Thyroid gland (tissue), 4 donors: ENCODE data around the gene CLMP. TPM values are rescaled to one million over a fixed set of nuclear protein-coding genes. Genes with fewer than 3 reads are reported as not detected.
"Not testable (repeated sequence)": the region's sequence is repeated elsewhere in the genome, so short reads cannot be mapped to it uniquely, and the experiment has no call there.

Experiments
- DNase-seq, 2 donors: peaks; one replicate each; pipeline ENCODE4 v3.0.0-alpha.2; 2019
- H3K27ac ChIP-seq, 3 donors: fragments of 200-600 bp; sonication (generic); 1 replicate in 2 of 3; 2 replicates in 1 of 3; pipeline ENCODE4 v1.5.1; 2016 to 2019; ENCODE audit warnings: mild to moderate bottlenecking in 1 of 3, moderate library complexity in 1 of 3
- H3K27me3 ChIP-seq: fragments of 200-600 bp; sonication (generic); one replicate; pipeline ENCODE4 v1.5.1; 2019
- H3K36me3 ChIP-seq, 2 donors: fragments of 200-600 bp; sonication (generic); one replicate each; pipeline ENCODE4 v1.5.1; 2016 to 2019
- H3K4me1 ChIP-seq, 2 donors: fragments of 200-600 bp; sonication (generic); one replicate each; pipeline ENCODE4 v1.5.1; 2017 to 2019
- H3K4me3 ChIP-seq, 3 donors: fragments of 200-600 bp; sonication (generic); replicated peaks in 1 of 3; 1 replicate in 2 of 3; 2 replicates in 1 of 3; pipeline ENCODE4 v1.5.1; 2016; ENCODE audit warnings: mild to moderate bottlenecking in 1 of 3
- H3K9me3 ChIP-seq: fragments of 200-600 bp; sonication (generic); one replicate; pipeline ENCODE4 v1.5.1; 2017
- POLR2A ChIP-seq, 2 donors: fragments of 450-650 bp; IDR thresholded peaks; one replicate each; pipeline ENCODE4 v1.6.1; 2017; ENCODE audit warnings: antibody characterized with exemption in 2 of 2, mild to moderate bottlenecking in 2 of 2, moderate library complexity in 1 of 2
- WGBS, 2 donors: methylation state at CpG; one replicate each; pipeline ENCODE4 v1.1.5; 2017; 5-methylcytosine and 5-hydroxymethylcytosine counted together
- intact Hi-C: fragments of 100-400 bp; cut with DNase I; formaldehyde crosslinking; loops from one replicate; pipeline ENCODE4 v1.15.1; 2023
- total RNA-seq, 4 donors: library from RNA; depleted of rRNA; stranded (reverse); fragments of >200 nt; gene quantifications; one replicate each; pipeline ENCODE4 v1.2.3, GENCODE V29; 2016
- TF ChIP-seq, protein P1 (sequence below), 6 experiments: fragments of 200-600 bp in 3 of 6; fragments of 450-650 bp in 3 of 6; sonication (generic) in 3 of 6; IDR thresholded peaks; one replicate each; pipeline ENCODE4 v1.5.1; 2016 to 2019; ENCODE audit warnings: antibody characterized with exemption in 6 of 6, mild to moderate bottlenecking in 2 of 6, inconsistent platforms in 1 of 6, moderate library complexity in 1 of 6

CLMP gene
- total RNA-seq, 4 donors from 2014 or later: 4.9 to 13.2 (median 9.3) TPM

DNA sequence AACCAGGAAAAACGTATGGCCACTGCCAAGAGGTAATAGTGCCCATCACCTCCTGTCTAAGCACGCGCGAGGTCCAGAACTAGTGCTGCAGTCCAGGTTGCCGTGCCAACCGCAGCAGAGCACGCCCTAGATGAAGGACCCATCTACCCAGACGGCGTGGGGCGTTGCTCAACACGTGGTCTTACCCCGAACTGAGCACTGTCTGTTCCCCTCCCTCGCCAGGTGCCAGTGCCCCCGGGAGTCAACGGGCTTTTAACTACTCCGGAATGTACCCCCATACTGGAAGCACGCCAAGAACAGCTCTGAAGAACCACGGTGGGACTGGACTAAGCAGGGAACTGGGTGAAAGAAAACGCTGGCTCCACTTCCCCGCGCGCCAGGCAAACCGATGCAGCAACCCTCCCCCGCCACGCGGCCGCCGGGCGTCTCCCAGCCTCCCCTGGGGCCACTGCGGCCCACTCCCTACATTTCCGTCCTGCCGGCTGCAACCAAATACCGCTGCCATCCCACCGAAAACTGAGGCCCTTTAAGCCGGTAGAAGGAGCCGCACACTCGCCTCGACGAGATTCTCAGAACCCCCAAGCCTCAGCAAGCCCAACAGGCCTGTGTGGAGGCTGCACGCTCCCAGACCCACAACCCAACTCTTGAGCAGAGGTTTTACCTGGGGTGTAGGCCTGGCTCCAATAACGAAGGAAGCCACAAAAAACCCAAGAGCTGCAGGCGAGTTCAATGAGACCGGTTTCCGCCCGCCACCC, 133.5 kb downstream of the CLMP start, which contains the start of gene HSPA8:
Gene HSPA8 (minus strand): TSS at position 734 of the 755 bp plus-strand sequence. CDS start 812 bp downstream, outside the sequence.
- H3K4me1 ChIP-seq: peaks cover 37 to 46% of the 10 kb centered on the region in 2 donors
- TF ChIP-seq, protein P1, sequence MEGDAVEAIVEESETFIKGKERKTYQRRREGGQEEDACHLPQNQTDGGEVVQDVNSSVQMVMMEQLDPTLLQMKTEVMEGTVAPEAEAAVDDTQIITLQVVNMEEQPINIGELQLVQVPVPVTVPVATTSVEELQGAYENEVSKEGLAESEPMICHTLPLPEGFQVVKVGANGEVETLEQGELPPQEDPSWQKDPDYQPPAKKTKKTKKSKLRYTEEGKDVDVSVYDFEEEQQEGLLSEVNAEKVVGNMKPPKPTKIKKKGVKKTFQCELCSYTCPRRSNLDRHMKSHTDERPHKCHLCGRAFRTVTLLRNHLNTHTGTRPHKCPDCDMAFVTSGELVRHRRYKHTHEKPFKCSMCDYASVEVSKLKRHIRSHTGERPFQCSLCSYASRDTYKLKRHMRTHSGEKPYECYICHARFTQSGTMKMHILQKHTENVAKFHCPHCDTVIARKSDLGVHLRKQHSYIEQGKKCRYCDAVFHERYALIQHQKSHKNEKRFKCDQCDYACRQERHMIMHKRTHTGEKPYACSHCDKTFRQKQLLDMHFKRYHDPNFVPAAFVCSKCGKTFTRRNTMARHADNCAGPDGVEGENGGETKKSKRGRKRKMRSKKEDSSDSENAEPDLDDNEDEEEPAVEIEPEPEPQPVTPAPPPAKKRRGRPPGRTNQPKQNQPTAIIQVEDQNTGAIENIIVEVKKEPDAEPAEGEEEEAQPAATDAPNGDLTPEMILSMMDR (IDR thresholded peaks at IDR 0.05): peak in 2 of 6 experiments; percentile 7 to 9
- TF ChIP-seq POLR2A (IDR thresholded peaks at IDR 0.05): peak; percentile 93 to 97
- H3K4me3 ChIP-seq: peak within 1 kb of the TSS; percentile 51 to 91 (median 89)
- peak within 1 kb of the TSS; percentile 100 for H3K27ac ChIP-seq
- H3K27me3 ChIP-seq: no peaks in the 10 kb centered on the region
- intact Hi-C loops: no loop called here
- WGBS, 2 donors: 0% methylated on average over 32 to 39 of the region's 45 CpGs
- H3K9me3 ChIP-seq: no peaks in the 10 kb centered on the region
- H3K36me3 ChIP-seq: peaks cover 43 to 44% of the 10 kb centered on the region in 2 donors
- peak; percentile 67 to 78 for DNase-seq

DNA sequence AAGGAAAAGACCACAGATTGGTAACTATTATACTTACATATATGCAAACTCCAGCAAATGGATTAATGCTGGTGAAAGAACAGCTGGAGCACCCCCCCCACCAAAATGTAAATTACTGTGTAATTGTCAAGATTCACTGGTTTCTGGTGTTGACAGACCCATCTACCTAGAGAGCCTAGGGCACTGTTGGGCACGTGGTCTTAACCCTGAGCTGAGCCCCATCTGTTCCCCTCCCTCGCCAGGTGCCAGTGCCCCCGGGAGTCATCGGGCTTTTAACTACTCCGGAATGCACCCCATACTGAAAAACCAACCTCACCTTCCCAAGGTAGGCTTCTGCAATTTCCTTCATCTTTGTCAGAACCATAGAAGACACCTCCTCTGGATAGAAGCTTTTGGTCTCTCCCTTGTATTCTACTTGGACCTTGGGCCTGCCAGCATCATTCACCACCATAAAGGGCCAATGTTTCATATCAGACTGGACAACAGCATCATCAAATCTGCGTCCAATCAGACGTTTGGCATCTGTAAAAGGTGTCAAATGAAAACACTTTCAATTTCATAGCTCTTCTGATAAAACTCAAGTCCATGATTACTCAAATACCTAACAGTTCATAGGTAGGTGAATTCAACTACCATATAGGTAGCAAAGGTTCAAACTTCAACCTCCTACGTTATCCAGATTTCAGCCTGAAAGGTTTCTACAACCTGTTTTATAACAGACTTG, 134.6 kb downstream of the CLMP start:
- Histone ChIP-seq H3K9me3 (no peaks in the 10 kb centered on the region), H3K27me3 (no peaks in the 10 kb centered on the region), H3K27ac (peak overlapping the region in 1 of 3 donors; percentile 100), H3K4me3 (peak overlapping the region in 2 of 3 donors; percentile 72 to 89), H3K4me1 (peaks cover 43 to 46% of the 10 kb centered on the region in 2 donors), H3K36me3 (peaks cover 53 to 55% of the 10 kb centered on the region in 2 donors)
- TF ChIP-seq POLR2A (IDR thresholded peaks at IDR 0.05): no peak
- TF ChIP-seq, protein P1 (IDR thresholded peaks at IDR 0.05): no peak
- 13 to 15% methylated on average over 8 of the region's 8 CpGs for WGBS, 2 donors
- DNase-seq: no peak
- intact Hi-C loops: no loop called here

DNA sequence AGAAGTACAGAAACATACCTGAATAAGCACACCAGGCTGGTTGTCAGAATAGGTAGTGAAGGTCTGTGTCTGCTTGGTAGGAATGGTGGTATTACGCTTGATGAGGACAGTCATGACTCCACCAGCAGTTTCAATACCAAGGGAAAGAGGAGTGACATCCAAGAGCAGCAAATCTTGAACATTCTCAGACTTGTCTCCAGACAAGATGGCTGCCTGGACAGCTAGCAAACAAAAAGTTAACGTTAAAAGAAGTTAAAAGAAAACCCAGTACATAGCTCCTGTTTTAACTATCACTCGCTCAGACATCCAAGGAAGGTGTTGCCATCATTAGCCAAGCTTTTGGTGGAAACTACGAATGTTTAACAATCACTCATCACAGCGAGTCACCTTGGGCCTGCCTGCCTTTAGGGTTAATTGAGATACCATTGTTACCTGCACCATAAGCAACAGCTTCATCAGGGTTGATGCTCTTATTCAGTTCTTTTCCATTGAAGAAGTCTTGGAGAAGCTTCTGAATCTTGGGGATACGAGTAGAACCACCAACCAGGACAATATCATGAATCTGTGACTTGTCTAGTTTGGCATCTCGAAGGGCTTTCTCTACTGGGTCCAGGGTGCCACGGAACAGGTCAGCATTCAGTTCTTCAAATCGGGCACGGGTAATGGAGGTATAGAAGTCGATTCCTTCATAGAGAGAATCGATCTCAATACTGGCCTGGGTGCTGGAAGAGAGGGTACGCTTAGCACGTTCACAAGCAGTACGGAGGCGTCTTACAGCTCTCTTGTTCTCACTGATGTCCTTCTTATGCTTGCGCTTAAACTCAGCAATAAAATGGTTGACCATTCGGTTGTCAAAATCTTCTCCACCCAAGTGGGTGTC, 135.8 kb downstream of the CLMP start:
- H3K9me3 ChIP-seq, intact Hi-C loops, H3K4me3 ChIP-seq, DNase-seq, H3K27me3 ChIP-seq: not testable (repeated sequence)
- 62 to 63% methylated on average over 18 of the region's 18 CpGs for whole genome bisulfite sequencing, 2 donors
- H3K36me3 ChIP-seq: peaks cover 57 to 59% of the 10 kb centered on the region in 2 donors
- peak overlapping the region in 1 of 3 donors; percentile 100 for H3K27ac ChIP-seq
- peaks cover 37 to 42% of the 10 kb centered on the region in 2 donors for H3K4me1 ChIP-seq

DNA sequence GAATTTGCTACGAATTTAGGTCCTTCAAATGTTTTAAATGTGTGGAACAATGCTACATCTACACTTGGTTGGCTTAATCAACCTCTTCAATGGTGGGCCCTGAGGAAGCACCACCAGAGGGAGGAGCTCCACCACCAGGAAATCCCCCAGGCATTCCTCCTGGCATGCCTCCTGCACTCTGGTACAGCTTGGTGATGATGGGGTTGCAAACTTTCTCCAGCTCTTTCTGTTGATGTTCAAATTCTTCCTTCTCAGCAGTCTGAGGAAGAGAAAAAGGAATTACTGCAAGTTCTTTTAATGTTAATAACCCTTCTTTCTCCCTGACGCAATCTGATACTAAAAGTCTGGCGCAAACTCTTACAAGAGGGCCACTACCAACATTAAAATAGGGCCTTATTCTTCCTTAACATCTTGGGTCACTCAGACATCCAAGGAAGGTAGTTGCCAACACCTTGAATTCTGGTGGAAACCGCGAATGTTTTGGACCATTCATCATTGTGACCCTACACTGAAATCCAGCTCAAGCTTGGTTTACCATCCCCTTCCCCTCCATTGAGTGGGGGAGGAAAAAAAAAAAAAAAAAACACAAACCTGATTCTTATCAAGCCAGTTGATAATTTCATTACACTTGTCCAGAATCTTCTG, 137.3 kb downstream of the CLMP start:
- 78 to 82% methylated on average over 5 of the region's 5 CpGs for WGBS, 2 donors
- DNase-seq: no peak
- intact Hi-C loops: no loop called here
- H3K27ac ChIP-seq: no peak overlapping the region
- peaks cover 30 to 33% of the 10 kb centered on the region in 2 donors for H3K4me1 ChIP-seq
- H3K4me3 ChIP-seq: no peak overlapping the region
- TF ChIP-seq, protein P1 (IDR thresholded peaks at IDR 0.05): no peak
- no peaks in the 10 kb centered on the region for H3K9me3 ChIP-seq
- peaks cover 59 to 60% of the 10 kb centered on the region in 2 donors for H3K36me3 ChIP-seq
- H3K27me3 ChIP-seq: no peaks in the 10 kb centered on the region
